Activated gamma-delta T cell treated with Interleukin-2 at 50 U/mL for 16 hours (primary cell): ENCODE results near the gene RAD21L1.
"Not testable (repeated sequence)": the region's sequence is repeated elsewhere in the genome, so short reads cannot be mapped to it uniquely, and the experiment has no call there.

ENCODE experiments used
- DNase-seq: peaks from one replicate; pipeline ENCODE4 v3.0.0-alpha.2; 2020

Gene RAD21L1

DNA sequence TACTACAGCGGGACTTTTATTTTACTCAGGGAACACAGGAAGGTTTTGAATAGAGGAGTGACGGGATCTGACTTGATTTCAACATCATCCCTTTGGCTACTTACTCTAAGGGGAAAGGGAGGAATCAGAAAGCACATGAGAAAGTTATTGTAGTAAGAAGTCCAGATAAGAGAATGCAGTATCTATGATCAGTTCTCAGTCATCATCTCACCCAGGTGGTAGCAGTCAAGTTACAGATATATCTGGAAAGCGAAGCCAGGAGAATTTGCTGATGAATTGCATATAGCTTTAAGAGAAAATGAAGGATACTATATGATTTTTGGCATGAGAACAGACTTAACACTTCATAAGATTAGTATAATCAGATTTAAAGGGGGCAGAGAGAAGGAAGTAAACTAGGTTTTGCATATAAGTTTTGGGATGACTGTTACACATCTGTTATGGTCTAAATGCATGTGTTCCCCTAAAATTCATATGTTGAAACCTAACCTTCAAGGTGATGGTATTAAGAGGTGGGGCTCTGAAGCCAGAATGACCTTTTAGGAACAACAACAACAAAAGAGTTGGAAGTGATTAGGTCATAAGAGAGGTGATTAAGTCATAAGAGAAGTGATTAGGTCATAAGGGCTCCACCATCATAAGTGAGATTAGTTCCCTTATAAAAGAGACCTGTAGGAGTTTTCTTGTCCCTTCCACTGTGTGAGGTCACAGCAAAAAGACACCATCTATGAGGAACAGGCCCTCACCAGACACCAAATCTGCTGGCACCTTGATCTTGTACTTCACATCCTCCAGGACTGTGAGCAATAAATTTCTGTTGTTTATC is 6.7 kb downstream of the RAD21L1 start:
- no peak for DNase-seq

DNA sequence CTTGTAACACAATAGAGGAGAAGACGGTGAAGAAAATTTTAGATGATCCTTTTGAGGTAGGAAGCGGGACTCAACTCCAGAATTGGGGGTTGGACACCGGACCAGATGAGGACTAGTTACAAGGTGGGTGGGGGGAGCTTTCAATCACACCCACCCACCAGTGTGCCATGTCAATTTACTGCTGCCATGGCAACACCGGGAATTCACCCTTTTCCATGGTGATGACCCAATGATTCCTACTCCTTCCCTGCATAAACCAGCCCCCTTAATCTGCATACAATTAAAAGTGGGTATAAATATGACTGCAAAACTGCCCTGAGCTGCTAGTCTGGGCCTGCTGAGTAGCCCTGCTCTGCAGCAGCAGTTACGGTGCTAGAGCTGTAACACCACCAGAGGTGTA is 14.7 kb downstream of the RAD21L1 start:
- DNase-seq, result no peak

DNA sequence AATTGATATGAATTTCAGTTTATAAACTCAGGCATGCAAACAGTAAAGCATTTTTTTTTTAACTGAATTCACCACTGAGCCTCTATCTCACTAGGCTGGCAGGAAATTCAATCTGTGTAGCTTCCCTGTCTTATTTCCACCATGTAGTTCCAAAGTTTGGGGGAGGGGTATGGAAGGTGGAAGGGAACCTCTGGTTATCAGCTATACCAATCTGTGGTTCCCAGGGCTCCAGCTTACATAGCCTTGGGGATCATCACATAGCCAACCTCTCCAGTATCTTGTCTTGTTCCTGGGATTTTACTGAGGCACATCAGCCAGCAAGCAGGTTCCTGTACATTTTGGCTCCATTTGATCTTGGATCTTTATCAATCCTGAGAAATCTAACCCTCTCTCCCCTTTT is 15.6 kb downstream of the RAD21L1 start:
- no peak for DNase-seq

DNA sequence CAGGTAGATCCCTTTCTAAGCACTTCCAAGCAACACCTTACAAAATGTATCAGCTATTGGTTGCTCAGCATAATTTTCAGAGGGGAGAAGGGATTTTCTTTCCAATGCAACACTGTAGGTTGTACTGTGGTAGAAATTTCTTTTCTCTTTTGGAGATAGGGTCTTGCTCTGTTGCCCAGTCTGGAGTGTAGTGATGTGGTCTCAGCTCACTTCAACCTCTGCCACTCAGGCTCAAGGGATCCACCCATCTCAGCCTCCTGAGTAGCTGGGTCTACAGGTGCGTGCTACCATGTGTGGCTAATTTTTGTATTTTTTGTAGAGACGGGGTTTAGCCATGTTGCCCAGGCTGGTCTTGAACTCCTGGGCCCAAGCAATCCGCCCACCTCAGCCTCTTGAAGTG is 16.3 kb downstream of the RAD21L1 start:
- DNase-seq, result no peak

DNA sequence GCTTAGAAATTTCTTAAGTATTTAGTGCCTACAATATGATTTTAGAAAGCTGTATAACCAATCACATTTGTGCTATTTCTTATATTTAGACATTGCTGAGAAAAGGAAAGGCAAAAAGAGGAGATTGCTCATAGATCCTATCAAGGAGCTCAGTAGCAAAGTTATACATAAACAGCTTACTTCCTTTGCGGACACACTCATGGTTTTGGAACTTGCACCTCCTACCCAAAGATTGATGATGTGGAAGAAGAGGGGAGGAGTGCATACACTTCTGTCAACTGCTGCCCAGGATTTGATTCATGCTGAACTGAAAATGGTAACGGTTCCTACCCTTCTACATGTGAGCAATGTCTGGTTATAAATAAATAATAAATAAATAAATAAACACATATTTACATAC is 16.7 kb downstream of the RAD21L1 start:
- no peak for DNase-seq

DNA sequence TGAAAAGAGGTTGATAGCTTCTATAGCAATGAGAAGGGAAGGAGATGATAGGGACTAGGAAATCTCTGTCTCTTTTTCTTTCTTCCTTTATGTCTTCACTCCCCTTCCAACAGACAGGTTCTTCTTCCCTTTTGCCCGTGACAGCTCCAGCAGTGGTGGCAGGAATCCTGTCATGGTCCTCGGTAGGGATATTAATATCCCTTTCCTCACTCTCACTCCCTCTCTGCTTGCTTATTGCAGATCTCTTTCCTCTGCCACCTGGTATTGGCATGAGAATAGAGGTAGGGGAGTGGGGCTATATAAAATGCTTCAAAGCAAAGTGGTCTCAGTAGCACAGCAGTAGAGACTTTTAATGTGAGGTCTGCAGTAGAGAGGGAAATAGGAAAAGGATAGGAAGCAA is 19.7 kb downstream of the RAD21L1 start:
- DNase-seq, result no peak

DNA sequence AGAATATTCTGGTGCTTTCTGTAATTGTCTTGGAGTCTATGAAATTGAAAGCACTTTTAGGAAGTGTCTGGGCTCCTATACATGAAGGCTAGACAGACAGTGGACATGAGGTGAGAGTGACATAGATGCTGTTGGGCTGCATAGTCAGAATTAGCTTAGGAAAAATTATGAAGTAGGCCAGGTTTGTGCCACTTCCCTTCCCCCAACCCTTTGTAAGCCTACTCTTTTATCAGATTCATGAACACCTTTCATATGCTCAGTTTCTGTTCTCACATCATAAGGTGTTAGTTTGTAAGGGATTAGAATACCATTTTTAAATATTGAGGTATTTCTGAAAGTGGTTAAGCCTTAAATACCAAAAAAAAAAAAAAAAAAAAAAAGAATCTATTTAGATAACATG is 21.8 kb downstream of the RAD21L1 start:
- no peak for DNase-seq

DNA sequence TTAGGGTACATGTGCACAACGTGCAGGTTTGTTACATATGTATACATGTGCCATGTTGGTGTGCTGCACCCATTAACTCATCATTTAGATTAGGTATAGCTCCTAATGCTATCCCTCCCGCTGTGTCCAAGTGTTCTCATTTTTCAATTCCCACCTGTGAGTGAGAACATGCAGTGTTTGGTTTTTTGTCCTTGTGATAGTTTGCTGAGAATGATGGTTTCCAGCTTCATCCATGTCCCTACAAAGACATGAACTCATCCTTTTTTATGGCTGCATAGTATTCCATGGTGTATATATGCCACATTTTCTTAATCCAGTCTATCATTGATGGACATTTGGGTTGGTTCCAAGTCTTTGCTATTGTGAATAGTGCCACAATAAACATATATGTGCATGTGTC is 24.4 kb downstream of the RAD21L1 start:
- DNase-seq, result not testable (repeated sequence)

DNA sequence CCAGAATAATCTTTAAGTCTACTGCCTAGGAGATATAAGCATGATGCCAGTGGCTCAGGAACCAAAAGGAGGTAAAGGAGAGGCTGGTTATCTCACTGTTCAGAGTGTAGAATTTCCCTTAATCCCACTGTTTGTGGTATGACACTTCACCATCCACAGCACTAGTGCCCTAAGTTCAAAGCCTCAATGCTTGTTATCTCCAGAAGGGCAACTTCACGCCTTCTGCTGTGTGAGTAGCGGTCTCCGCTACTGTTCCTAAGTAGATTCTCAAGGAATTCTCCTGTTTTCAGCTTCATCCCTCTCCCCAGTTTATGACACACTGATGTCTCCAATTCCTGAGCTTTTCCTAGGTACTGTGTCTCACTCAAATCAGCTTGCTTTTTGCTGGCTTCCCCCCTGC is 26.6 kb downstream of the RAD21L1 start:
- no peak for DNase-seq

DNA sequence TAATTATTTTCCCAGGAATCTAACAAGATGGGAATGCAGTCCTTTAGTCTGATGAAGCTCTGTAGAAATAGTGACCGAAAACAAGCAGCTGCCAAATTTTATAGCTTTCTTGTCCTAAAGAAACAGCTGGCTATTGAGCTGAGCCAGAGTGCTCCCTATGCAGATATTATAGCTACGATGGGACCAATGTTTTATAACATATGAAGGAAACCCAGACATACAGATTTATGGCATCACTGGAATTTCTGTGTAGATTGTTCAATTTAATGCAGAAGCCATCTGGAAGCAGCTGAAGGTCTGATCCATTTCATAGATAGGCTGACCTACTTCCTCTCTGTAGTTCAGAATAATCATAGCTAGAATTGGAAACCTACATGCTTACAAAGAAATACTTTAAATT is 28.4 kb downstream of the RAD21L1 start:
- DNase-seq, result no peak

DNA sequence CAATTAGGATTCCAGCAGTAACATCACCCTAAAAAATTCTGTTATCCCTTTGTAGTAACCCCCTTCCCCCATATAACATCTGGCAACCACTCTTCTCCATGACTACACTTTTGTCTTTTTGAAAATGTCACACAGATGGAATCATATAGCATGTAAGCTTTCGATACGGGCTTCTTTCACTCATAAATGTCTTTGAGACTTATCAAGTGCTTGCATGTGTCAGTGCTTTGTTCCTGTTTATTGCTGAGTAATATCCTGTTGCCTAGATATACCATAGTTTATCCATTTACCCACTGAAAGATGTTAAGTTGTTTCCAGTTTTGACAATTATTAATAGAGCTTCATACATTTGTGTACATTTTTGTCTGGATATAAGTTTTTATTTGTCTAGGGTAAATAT is 29.8 kb downstream of the RAD21L1 start:
- DNase-seq, result no peak

DNA sequence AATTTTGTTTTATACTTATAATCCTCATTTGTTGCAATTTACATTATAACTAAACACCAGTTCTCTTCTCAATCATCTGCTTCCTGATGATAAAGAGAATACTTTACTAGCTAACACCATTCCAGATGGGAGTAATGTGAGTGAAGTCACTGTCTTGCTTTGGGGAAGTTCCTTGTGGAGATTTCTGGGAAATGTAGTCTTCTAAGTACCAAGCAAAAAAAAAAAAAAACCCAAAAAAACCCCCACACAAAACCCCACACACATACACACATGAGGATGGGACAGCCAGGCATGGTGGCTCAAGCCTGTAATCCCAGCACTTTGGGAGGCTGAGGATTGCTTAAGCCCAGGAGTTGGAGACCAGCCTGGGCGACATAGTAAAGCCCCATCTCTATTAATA is 38.0 kb downstream of the RAD21L1 start:
- DNase-seq, result no peak

DNA sequence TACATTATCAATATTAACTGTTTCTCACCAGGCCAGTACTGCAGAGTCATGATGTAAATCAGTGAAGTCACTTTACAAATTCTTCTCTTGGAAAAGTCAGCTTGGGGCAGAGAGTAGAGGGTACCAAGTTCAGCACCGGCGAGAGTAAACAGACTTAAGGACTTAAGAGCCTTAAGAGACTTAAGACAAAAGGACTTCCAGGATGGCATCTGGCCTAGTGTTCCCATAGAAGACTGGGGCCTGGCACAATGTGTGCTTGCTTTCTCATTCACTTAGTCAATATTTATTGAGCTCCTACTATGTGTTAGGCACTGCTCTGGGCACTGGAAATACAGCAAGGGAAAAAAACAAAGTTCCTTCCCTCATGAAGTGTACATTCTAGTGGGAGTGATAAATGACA is 38.9 kb downstream of the RAD21L1 start:
- no peak for DNase-seq

DNA sequence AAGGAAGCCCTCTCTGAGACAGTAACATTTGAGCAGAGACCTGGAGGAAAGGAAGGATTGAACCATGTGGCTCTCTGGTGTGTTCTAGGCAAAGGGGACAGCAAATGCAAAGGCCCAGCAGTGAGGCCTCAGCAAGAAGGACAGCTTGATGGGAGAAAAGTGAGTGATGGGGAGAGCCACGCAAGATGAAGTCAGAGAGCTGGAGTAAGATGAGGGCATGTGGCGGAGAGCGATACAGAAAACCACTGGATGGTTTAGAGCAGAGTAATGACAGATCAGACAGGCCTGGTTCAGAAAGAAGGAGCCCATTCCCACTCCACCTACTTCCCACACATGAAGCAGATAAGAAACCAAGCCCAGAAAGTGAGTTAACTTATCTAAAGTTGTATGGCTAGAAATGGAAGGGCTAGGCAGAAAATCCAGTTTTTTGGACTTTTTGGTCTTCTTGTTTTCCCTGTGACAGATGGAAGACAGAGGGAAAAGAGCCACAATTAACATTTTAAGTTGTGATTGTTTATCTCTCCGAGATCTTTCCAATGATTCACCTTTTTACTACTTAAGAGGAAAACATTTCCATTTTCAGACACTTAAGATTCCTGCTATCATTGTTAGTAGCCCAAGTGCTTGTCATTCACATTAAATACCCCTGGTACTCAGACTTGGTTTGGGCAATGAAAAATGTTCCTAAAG is 39.5 kb downstream of the RAD21L1 start:
- no peak for DNase-seq

DNA sequence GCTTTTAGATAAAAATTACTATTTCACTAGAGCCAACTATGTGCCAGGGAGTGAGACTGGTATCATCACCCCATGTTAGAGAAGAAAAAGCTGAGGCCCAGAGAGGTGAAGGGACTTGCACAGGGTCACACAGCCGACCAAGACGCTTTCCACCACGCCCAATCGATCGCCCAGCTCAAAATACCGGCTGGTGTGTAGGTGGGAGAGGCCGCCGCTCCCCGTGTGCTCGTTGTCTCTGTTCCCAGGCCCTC is 40.0 kb downstream of the RAD21L1 start:
- no peak for DNase-seq

DNA sequence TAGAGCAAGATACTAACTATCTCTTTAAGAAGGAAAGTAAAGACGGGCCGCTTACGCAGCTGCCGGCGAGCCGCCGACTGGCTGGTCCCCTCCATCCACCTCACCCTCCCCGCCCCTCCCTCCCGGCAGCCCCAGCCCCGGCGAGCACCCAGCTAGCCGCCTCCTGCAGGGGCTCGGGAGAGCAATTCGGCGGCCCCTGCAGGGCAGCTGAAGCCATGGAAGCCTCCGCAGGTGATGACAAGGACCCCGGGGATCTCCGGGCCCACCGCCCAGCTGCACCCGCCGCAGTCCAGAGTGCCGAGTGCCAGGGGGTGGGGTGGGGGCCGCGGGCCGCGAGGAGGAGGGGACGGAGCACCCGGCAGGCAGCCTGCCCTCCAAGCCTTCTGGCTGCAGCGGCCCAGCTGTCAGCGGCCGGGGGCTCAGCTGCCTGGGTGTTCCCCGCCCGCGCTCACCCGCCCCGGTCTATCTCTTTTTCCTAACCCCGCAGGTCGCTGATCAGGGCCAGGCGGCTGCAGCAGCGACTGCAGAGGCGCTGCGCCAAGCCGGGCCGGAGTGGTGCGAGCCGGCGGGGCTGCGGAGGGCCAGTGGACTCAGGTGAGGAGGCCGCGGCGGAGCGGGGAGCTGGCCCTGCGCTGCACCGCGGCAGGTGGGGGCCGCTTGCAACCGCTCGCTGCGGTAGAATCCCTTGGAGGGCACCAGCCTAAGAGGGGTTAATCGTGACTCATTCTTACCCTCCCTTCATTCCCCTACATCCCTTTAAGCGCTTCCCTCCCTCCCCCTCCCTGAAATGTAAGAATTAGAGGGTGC is 40.5 kb downstream of the RAD21L1 start, which contains the start of gene SNPH:
TSS of gene SNPH (plus strand) at position 128 of the 807 bp plus-strand sequence. CDS start 29,946 bp downstream, outside the sequence.
- DNase-seq, result peak; percentile 69

DNA sequence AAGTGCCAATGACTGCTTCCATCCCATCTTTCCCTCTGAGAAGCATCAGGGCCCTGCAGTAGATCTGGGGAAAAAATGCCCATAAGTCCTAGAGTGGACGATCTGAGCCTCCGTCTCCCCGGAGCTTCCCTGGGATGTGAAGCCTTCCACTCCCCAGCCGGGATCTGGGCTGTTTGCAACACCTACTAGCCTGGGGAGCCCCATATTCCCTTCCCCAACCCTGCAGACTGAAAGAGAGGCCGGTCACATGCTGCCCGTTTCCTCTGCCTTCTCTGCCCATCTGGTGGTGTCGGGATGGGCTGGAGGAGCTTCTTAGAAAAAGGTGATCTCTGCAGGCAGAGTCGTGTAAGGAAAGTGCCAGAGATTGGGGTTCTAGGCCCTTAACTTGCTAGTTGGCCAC is 41.3 kb downstream of the RAD21L1 start:
- no peak for DNase-seq

DNA sequence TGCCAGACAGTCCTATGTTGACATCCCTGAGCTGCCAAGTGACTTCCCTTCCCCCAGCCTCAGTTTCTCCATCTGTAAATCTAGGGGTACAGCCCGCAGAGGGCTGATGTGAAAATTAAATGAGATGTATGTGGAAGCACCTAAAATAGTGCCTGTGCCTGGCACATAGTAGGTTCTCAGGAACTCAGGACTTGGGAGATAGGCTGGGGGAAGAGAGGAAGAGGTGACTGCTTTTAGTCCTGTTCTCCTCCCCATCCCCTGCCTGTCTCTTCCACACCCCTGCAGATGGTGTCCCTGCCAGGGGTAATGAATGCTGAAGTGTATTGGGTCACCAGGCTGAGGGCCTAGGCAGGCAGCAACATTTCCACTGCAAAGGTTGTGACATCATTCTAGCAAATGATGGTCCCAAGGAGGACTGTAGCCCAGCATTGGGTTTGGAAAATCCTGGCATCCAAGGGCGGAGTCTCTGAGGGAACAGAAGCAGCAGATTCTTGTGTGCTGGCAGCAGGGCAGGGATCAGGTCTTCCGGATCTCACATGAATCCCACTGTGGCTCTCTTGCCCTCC is 42.0 kb downstream of the RAD21L1 start:
- no peak for DNase-seq

DNA sequence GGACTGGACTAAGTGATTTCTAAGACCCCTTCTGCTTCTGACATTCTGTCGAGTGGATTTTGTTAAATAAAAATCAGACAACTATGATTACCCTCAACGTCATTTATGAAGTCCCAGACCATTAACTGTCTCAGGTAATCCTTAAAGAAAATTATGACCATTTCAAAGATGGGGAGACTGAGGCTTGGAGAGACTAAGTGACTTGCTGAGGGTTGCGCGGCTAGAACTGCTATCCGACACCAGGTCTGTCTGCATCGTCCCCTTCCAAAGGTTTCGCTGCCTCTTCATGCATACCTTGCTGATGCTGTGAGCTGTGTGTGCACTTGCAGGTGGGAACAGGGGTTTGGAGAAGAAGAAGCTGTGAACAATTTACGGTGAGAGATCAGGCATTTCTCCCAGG is 43.4 kb downstream of the RAD21L1 start:
- no peak for DNase-seq

DNA sequence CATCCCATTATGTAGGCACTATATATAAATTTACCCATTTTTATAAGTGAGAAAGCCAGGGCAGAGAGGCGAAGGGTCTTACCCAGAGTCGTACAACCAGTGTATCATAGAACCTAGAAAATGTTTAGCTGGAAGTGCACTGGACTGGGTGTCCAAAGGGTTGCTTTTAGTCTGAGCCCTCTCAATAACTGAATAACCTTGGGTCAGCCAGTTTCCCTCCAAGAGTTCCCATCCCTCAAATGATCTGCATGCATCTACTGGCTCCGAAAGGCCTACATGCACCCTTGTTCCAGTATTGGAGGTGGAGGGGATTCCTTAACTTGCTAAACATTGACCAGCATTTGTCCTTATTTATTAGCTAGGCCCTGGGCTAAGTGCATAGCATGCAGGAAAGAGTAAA is 44.0 kb downstream of the RAD21L1 start:
- no peak for DNase-seq

DNA sequence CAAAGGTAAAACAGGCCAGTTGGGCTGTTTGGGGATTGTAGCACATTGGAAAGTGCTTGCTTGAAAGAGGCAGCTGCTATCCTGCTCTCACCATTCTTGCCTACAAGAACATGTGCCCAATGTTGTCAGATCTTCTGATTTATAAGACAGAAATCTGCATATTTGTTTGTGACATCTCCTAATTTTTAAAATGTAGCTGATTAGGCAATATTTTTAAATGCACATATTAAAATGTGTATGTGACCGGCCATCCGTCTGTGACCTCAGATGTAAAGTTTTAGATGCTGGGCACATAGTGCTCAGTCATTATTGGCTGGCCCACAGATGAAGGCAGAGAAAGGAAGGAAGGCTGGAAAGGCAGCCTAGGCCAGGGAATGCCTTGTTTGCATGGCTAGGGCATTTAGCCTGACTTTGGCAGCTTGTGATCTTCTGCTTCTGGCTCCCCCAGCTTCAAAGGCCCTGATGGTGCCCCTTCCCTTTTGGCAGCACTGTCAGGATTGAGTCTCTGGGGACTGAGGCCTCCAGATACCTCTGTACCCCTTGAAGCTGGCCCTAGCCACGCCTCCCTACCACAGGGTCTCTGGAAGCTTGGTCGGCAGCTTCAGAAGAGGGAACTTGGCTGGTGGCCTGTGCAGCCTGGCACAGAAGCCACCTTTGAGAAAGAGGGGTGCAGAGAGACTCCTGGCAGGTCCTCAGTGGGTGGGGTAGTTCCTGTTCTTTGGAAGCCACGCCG is 46.7 kb downstream of the RAD21L1 start:
- DNase-seq, result no peak

DNA sequence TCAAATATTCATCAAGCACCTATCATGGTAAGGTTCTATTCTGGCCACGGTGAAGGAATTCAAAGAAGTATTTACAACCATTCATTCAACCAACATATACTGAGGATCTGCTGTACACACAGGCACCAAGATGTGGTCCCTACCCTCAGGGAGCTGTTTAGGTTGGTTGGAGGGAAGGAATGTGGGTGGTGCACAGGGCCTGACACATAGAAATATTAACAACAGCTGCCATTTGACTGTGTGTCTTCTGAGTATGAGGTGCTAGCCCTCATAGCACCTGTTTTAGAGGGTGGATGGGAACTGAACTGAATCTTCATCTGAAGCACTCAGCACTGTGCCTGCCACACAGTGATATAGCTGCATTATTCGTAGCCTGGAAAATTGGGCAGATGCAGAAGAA is 47.5 kb downstream of the RAD21L1 start:
- no peak for DNase-seq
